ENCODE measurements around the gene PSAP. TPM values are rescaled to one million over a fixed set of nuclear protein-coding genes. Genes with fewer than 3 reads are reported as not detected.
A peak's percentile ranks its signal among the peaks of the same experiment; 100 is the strongest.

The PSAP gene
- total RNA-seq, 1 donor from 2014 or later = 1,672 TPM

DNA sequence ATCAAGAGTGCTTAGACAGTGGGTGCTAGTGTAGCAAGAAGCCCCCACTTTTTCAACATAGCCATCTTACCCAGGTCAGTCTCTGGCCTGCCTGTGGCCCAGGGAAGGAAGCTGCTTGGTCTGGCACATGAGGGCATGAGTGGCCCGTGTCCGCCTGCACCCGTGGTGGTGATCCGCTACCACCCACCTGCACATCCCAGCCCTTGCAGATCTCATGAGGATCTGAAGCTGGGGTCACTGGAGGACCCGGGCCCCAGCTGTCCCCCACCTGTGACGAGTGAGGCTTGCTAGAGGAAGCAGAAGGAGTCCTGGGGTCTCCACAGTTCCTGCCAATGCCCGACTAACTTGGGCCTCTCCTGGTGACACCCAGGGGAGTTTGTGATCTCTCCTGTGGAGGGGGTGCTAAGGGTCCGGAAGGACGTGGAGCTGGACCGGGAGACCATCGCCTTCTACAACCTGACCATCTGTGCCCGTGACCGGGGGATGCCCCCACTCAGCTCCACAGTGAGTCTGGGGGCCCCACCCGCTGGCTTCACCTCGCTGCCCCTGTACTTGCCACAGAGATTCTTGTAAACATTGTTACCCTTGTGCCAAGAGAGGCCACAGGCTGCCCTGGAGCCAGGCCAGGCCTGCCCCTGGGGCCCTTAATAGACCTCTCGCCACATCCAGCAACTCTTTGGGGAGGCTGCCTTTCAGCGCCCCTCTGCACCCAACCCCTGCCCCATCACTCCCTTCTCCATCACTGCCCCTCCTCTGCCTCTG, 67.0 kb downstream of the PSAP start:
- Histone ChIP-seq H3K27me3 (ENCODE audit: low read depth) (no peaks in the 10 kb centered on the region), H3K27ac (replicated peaks) (no peak overlapping the region), H3K4me3 (no peak overlapping the region), H3K4me1 (peaks cover 17% of the 10 kb centered on the region), H3K36me3 (no peaks in the 10 kb centered on the region), H3K9me3 (replicated peaks) (no peaks in the 10 kb centered on the region)
- no peak for DNase-seq
- TF ChIP-seq, protein P1, sequence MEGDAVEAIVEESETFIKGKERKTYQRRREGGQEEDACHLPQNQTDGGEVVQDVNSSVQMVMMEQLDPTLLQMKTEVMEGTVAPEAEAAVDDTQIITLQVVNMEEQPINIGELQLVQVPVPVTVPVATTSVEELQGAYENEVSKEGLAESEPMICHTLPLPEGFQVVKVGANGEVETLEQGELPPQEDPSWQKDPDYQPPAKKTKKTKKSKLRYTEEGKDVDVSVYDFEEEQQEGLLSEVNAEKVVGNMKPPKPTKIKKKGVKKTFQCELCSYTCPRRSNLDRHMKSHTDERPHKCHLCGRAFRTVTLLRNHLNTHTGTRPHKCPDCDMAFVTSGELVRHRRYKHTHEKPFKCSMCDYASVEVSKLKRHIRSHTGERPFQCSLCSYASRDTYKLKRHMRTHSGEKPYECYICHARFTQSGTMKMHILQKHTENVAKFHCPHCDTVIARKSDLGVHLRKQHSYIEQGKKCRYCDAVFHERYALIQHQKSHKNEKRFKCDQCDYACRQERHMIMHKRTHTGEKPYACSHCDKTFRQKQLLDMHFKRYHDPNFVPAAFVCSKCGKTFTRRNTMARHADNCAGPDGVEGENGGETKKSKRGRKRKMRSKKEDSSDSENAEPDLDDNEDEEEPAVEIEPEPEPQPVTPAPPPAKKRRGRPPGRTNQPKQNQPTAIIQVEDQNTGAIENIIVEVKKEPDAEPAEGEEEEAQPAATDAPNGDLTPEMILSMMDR (IDR thresholded peaks at IDR 0.05; ENCODE audit: borderline replicate concordance) = no peak
- intact Hi-C loops (cut with micrococcal nuclease) = no loop called here

DNA sequence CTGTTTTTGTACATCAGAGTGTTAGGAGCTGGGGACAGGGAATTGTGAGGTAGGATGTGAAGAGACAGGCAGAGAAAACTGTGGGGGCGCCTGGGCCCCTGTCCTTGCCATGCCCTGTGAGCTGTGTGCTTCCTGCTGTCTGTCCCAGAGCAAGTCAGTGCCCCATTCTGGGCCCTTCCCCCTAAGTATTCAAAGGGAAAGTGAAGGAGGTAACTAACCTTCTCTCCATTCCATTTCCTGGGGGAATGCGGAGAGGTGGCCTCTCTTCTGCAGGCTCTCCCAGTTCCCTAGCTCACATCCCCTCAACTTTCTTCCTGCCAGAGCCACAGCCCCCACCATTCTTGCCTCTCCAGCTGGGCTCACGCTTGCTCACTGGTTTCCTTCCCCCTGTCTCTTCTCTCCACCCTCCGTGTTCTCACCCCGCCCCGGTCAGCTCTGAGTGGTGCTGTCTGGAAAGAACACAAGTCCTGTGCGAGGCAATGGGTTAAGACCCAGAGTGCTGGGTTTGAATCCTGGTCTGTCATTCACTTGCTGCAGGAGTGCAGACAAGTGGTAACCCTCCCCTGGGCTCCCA, 68.0 kb downstream of the PSAP start:
- Histone ChIP-seq H3K36me3 (no peaks in the 10 kb centered on the region), H3K4me1 (peaks cover 17% of the 10 kb centered on the region), H3K27me3 (ENCODE audit: low read depth) (no peaks in the 10 kb centered on the region), H3K9me3 (replicated peaks) (no peaks in the 10 kb centered on the region), H3K27ac (replicated peaks) (no peak overlapping the region), H3K4me3 (no peak overlapping the region)
- DNase-seq = peak; percentile 40
- intact Hi-C loops (cut with micrococcal nuclease) = no loop called here
- TF ChIP-seq, protein P1 (IDR thresholded peaks at IDR 0.05; ENCODE audit: borderline replicate concordance) = no peak

DNA sequence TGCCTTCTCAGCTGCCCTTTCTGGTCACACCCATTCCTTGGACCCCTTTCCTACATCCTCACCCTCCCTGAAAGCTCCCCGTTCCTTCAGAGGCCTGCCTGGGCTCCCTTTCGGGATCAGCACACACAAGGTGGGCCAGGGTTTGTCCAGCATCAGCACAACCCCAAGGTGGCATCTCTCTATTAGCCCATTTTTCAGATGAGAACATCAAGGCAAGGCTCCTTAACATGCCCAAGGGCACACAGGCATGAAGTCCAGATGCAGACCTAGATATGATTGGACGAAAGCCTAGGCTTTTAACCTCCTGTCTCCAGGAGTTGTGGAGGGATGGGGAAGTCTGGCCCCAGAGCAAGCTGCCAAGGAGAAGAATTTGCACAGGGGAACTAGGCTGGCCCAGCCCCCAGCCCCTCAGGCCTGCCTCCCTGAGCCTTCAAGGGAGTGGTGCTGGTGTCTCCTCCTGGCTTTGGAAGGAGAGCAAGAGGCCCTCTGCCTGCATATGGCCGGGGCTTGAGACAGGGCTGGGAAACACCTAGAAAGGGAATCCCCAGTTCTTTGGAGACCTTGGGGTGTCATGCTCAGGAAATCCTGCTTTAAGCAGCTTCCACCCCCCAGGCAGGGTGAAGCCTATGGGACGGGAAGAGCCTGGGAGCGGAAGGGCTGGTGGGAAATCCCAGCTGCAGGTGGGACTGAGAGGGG, 68.7 kb downstream of the PSAP start:
- intact Hi-C loops (cut with micrococcal nuclease) = no loop called here
- Histone ChIP-seq H3K27me3 (ENCODE audit: low read depth) (no peaks in the 10 kb centered on the region), H3K4me1 (peaks cover 17% of the 10 kb centered on the region), H3K9me3 (replicated peaks) (no peaks in the 10 kb centered on the region), H3K27ac (replicated peaks) (no peak overlapping the region), H3K4me3 (no peak overlapping the region), H3K36me3 (no peaks in the 10 kb centered on the region)
- no peak for DNase-seq
- TF ChIP-seq, protein P1 (IDR thresholded peaks at IDR 0.05; ENCODE audit: borderline replicate concordance) = no peak

DNA sequence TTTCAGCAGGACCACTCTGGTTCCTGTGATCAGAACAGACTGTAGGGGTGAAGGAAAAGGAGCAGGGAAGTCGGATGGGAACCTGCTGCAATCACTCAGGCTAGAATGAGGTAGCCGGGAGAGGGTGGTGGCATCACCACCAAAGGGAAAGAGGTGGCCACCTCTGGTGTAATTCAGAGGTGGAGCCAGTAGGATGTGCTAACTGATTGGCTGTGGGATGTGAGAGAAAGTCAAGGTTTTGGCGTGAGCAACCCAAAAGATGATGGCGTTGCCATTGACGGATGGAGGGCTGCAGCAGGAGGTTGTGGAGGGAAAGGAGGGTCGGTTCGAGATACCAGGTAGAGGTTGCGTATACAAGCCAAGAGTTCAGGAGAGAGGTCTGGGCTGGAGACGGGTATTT, 70.3 kb downstream of the PSAP start:
- Histone ChIP-seq H3K4me3 (no peak overlapping the region), H3K9me3 (replicated peaks) (no peaks in the 10 kb centered on the region), H3K36me3 (no peaks in the 10 kb centered on the region), H3K27ac (replicated peaks) (no peak overlapping the region), H3K27me3 (ENCODE audit: low read depth) (no peaks in the 10 kb centered on the region), H3K4me1 (peaks cover 24% of the 10 kb centered on the region)
- intact Hi-C loops (cut with micrococcal nuclease) = no loop called here
- DNase-seq = no peak
- TF ChIP-seq, protein P1 (IDR thresholded peaks at IDR 0.05; ENCODE audit: borderline replicate concordance) = no peak

DNA sequence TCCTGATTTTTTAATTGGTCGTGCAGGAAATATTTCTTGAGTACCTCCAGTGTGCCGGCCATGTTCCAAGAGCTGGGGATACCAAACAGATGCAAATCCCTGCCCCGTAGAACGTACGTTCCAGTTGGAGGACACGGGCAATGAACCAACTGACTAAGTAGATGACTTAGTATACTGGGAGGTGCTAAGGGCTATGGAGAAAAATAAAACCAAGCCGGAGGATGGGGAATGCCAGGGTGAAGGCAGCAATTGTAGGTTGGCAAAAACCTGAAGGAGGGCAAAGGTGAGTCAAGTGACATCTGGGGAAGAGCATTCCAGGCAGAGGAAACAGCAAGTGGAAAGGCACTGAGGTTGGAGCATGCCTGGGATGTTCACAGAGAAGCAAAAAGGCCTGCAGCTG, 70.9 kb downstream of the PSAP start:
- Histone ChIP-seq H3K36me3 (no peaks in the 10 kb centered on the region), H3K4me1 (peaks cover 29% of the 10 kb centered on the region), H3K27me3 (ENCODE audit: low read depth) (no peaks in the 10 kb centered on the region), H3K27ac (replicated peaks) (no peak overlapping the region), H3K4me3 (no peak overlapping the region), H3K9me3 (replicated peaks) (no peaks in the 10 kb centered on the region)
- intact Hi-C loops (cut with micrococcal nuclease) = no loop called here
- TF ChIP-seq, protein P1 (IDR thresholded peaks at IDR 0.05; ENCODE audit: borderline replicate concordance) = no peak
- DNase-seq = no peak

Data from left ventricle myocardium inferior (tissue), 1 donor.